Sigmoid colon (tissue), 3 donors: ENCODE measurements around the gene DKC1.

Experiments used
- CTCF ChIP-seq, 4 experiments: fragments of 450-650 bp in 3 of 4; fragments of 200-600 bp in 1 of 4; IDR thresholded peaks; one replicate each; pipeline ENCODE4 v1.5.1; 2016 to 2019; ENCODE audit warnings: antibody characterized with exemption in 4 of 4, mild to moderate bottlenecking in 3 of 4, moderate library complexity in 2 of 4
- POLR2A ChIP-seq, 2 donors: fragments of 450-650 bp; IDR thresholded peaks; one replicate each; pipeline ENCODE4 v1.6.1; 2016; ENCODE audit warnings: antibody characterized with exemption in 2 of 2, mild to moderate bottlenecking in 2 of 2, moderate library complexity in 2 of 2

- TF ChIP-seq POLR2A (IDR thresholded peaks at IDR 0.05) = no peak
- no peak for TF ChIP-seq CTCF (IDR thresholded peaks at IDR 0.05)
These were observed 38.0 kb downstream of the DKC1 start for GRCh38 chrX:154800478-154801210.
